ENCODE results near the gene FKBP7. TPM values are rescaled to one million over a fixed set of nuclear protein-coding genes. Genes with fewer than 3 reads are reported as not detected.
A peak's percentile ranks its signal among the peaks of the same experiment; 100 is the strongest.

FKBP7 gene
- total and polyA plus RNA-seq, 2 experiments from 2014 or later, result 28.4 to 81.1 TPM

DNA sequence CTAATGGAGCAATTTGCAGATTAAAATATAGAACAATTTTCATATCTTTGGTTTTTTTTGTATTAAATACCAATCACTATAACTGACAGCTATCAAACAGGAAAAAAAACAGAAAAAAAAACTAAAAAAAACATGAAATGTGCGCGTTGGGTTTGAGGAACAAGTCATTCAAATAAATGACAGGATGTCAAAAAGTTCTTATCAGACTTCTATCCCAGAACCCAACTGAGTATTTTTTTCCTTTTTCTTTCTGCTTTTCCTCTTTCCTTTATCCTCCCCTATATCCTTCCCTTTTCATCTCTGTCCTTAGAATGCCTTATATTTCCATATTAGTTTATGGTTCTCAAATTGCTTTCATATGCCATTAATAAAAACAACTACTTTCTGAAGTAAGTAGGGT, 41.7 kb downstream of the FKBP7 start:
- Histone ChIP-seq H3K9ac (no peak overlapping the region), H4K20me1 (ENCODE audit: insufficient read depth) (no peaks in the 10 kb centered on the region), H3F3A (ENCODE audit: insufficient read depth) (peaks cover 4% of the 10 kb centered on the region; the same call in 1 of the 2 replicates), H3K9me2 (ENCODE audit: insufficient read depth) (no peaks in the 10 kb centered on the region), H3K4me2 (ENCODE audit: unreplicated experiment) (no peak overlapping the region), H3K36me3 (ENCODE audit: low read depth) (peaks cover 89% of the 10 kb centered on the region), H3K4me1 (ENCODE audit: insufficient read depth) (no peaks in the 10 kb centered on the region), H3K4me3 (no peak overlapping the region), H3K9me3 (ENCODE audit: low read depth) (no peaks in the 10 kb centered on the region), H3K27me3 (replicated peaks; ENCODE audit: insufficient read depth) (no peaks in the 10 kb centered on the region), H3K27ac (no peak overlapping the region), H3K79me2 (ENCODE audit: insufficient read depth) (no peaks in the 10 kb centered on the region), H2AFZ (no peak overlapping the region)
- WGBS, 2 experiments (ENCODE audit: low coverage in 1 of 2, low lambda C conversion rate in 2 of 2, missing lambda C conversion rate in 2 of 2), result 96% methylated on average over 2 of the region's 2 CpGs
- no peak for DNase-seq
- in situ Hi-C loops (cut with MboI), result no loop called here
- TF ChIP-seq EZH2phosphoT487 (IDR thresholded peaks at IDR 0.05; ENCODE audit: insufficient read depth, low read depth) (no peak), EZH2 (IDR thresholded peaks at IDR 0.05; ENCODE audit: insufficient read depth, poor library complexity, severe bottlenecking) (no peak)

DNA sequence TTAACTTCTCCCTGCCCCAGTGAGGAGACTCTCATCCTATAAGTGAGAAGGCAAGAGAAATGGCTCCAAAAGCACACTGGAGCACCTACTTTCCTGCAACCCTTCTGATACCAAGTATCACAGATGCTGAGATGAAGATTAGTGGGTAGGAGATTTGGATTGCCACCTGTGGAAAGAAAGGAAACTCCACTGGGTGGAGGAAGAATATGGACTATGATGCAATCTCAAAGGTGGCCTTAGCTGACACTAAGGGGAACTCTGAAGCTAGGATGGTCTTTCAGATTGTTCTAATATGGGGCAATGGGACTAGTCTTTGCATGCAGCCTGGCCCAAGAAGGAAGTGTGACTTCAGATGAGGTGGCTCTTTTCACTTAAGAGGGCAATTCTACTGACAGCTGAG, 49.1 kb downstream of the FKBP7 start:
- H2AFZ ChIP-seq, result no peak overlapping the region
- no peak for TF ChIP-seq EZH2phosphoT487 (IDR thresholded peaks at IDR 0.05; ENCODE audit: insufficient read depth, low read depth)
- no peak for TF ChIP-seq EZH2 (IDR thresholded peaks at IDR 0.05; ENCODE audit: insufficient read depth, poor library complexity, severe bottlenecking)

DNA sequence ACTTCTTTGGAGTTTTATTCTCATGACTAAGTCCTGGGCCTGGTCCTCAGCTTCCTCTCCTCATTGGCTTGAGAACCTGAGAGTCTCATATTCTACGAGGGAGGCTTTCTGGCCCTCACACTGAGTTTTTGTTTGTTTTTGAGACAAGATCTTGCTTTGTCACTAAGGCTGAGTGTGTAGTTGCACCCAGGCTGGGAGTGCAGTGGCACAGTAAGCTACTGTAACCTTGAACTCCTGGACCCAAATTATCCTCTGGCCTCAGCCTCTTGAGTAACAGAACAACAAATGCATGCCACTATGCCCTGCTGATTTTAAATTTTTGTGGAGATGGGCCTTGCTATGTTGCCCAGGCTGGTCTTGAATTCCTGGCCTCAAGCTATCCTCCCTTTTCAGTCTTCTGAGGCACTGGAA, 50.0 kb downstream of the FKBP7 start:
- Histone ChIP-seq H3K9me2 (ENCODE audit: insufficient read depth) (no peaks in the 10 kb centered on the region), H3K9ac (no peak overlapping the region), H3K4me2 (ENCODE audit: unreplicated experiment) (no peak overlapping the region), H3K27ac (no peak overlapping the region), H3K4me1 (ENCODE audit: insufficient read depth) (no peaks in the 10 kb centered on the region), H3F3A (ENCODE audit: insufficient read depth) (peaks cover 8% of the 10 kb centered on the region; the same call in 1 of the 2 replicates), H3K27me3 (replicated peaks; ENCODE audit: insufficient read depth) (no peaks in the 10 kb centered on the region), H3K79me2 (ENCODE audit: insufficient read depth) (peaks cover 14% of the 10 kb centered on the region; the same call in 1 of the 2 replicates), H4K20me1 (ENCODE audit: insufficient read depth) (no peaks in the 10 kb centered on the region), H2AFZ (no peak overlapping the region), H3K4me3 (no peak overlapping the region), H3K36me3 (ENCODE audit: low read depth) (peaks cover 32% of the 10 kb centered on the region), H3K9me3 (ENCODE audit: low read depth) (no peaks in the 10 kb centered on the region)
- 100% methylated on average over 1 of the region's 1 CpG for WGBS, 2 experiments (ENCODE audit: low coverage in 1 of 2, low lambda C conversion rate in 2 of 2, missing lambda C conversion rate in 2 of 2)
- DNase-seq, result no peak
- no peak for TF ChIP-seq EZH2phosphoT487 (IDR thresholded peaks at IDR 0.05; ENCODE audit: insufficient read depth, low read depth)
- no peak for TF ChIP-seq EZH2 (IDR thresholded peaks at IDR 0.05; ENCODE audit: insufficient read depth, poor library complexity, severe bottlenecking)
- in situ Hi-C loops (cut with MboI), result no loop called here

More for the DNA sequence above, 49.1 kb downstream of the FKBP7 start:
- Histone ChIP-seq H3K9me3 (ENCODE audit: low read depth) (no peaks in the 10 kb centered on the region), H3K9ac (no peak overlapping the region), H3K27ac (no peak overlapping the region), H3K36me3 (ENCODE audit: low read depth) (peaks cover 41% of the 10 kb centered on the region), H3K4me2 (ENCODE audit: unreplicated experiment) (no peak overlapping the region), H3K9me2 (ENCODE audit: insufficient read depth) (no peaks in the 10 kb centered on the region), H3K4me1 (ENCODE audit: insufficient read depth) (no peaks in the 10 kb centered on the region), H3F3A (ENCODE audit: insufficient read depth) (peaks cover 8% of the 10 kb centered on the region; the same call in 1 of the 2 replicates), H4K20me1 (ENCODE audit: insufficient read depth) (no peaks in the 10 kb centered on the region), H3K79me2 (ENCODE audit: insufficient read depth) (peaks cover 9% of the 10 kb centered on the region; the same call in 1 of the 2 replicates), H3K4me3 (no peak overlapping the region), H3K27me3 (replicated peaks; ENCODE audit: insufficient read depth) (no peaks in the 10 kb centered on the region)
- in situ Hi-C loops (cut with MboI), result no loop called here
- DNase-seq, result no peak

DNA sequence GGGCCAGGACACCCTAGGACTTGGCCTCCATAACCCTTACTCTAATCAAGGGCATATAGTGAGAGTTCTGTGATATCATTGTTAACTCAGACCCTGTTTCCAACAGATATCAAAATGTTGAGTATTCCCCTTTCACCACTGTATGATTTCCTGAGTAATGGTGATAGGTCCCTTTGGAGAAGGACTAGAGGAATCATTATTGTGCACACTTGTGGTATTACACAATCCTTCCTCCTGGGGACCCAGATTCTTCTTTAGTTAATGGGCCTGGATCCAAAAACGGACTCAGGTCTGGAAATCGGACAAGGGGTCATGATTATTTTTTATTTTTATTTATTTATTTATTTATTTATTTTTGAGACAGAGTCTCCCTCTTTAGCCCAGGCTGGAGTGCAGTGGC, 50.9 kb downstream of the FKBP7 start:
- DNase-seq, result no peak
- Histone ChIP-seq H3K9me3 (ENCODE audit: low read depth) (no peaks in the 10 kb centered on the region), H3K27ac (no peak overlapping the region), H2AFZ (no peak overlapping the region), H3K9me2 (ENCODE audit: insufficient read depth) (no peaks in the 10 kb centered on the region), H4K20me1 (ENCODE audit: insufficient read depth) (no peaks in the 10 kb centered on the region), H3K4me3 (no peak overlapping the region), H3K4me1 (ENCODE audit: insufficient read depth) (no peaks in the 10 kb centered on the region), H3K36me3 (ENCODE audit: low read depth) (peaks cover 25% of the 10 kb centered on the region; the same call in 1 of the 2 replicates), H3K27me3 (replicated peaks; ENCODE audit: insufficient read depth) (no peaks in the 10 kb centered on the region), H3K79me2 (ENCODE audit: insufficient read depth) (peaks cover 14% of the 10 kb centered on the region; the same call in 1 of the 2 replicates), H3K4me2 (ENCODE audit: unreplicated experiment) (no peak overlapping the region), H3F3A (ENCODE audit: insufficient read depth) (peaks cover 8% of the 10 kb centered on the region; the same call in 1 of the 2 replicates), H3K9ac (no peak overlapping the region)
- in situ Hi-C loops (cut with MboI), result no loop called here
- TF ChIP-seq EZH2phosphoT487 (IDR thresholded peaks at IDR 0.05; ENCODE audit: insufficient read depth, low read depth), result no peak
- no peak for TF ChIP-seq EZH2 (IDR thresholded peaks at IDR 0.05; ENCODE audit: insufficient read depth, poor library complexity, severe bottlenecking)
- 95 to 97% methylated on average over 2 of the region's 2 CpGs for WGBS, 2 experiments (ENCODE audit: low coverage in 1 of 2, low lambda C conversion rate in 2 of 2, missing lambda C conversion rate in 2 of 2)

DNA sequence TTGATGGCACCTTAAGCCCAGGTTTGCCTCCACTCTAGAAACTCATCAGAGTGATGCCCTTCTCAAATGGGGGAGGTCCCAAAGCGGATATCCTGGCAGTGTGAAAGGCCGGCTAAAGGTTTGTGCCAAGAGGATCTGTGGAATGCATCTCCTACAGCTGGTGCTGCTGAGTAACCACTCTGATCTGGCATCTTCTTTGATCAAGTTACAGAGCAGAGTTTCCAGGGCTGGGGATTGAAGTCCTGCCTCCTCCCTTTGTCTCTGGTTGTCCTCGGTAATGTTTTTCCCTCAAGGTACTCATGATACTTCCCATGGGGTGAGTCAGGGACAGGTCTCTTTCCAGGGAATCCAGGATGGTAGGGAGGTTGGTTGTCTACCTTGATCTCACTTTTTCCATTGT, 52.0 kb downstream of the FKBP7 start:
- no peaks in the 10 kb centered on the region for H3K9me3 ChIP-seq (ENCODE audit: low read depth)
- in situ Hi-C loops (cut with MboI), result no loop called here

More for the DNA sequence above, 52.0 kb downstream of the FKBP7 start:
- no peak for TF ChIP-seq EZH2phosphoT487 (IDR thresholded peaks at IDR 0.05; ENCODE audit: insufficient read depth, low read depth)
- TF ChIP-seq EZH2 (IDR thresholded peaks at IDR 0.05; ENCODE audit: insufficient read depth, poor library complexity, severe bottlenecking), result no peak
- H3K4me1 ChIP-seq (ENCODE audit: insufficient read depth), result no peaks in the 10 kb centered on the region
- H3K79me2 ChIP-seq (ENCODE audit: insufficient read depth), result peaks cover 14% of the 10 kb centered on the region; the same call in 1 of the 2 replicates
- H3K4me3 ChIP-seq, result no peak overlapping the region
- DNase-seq, result peak; percentile 13
- no peak overlapping the region for H2AFZ ChIP-seq
- H3K9me2 ChIP-seq (ENCODE audit: insufficient read depth), result no peaks in the 10 kb centered on the region
- H3K27ac ChIP-seq, result no peak overlapping the region
- H3F3A ChIP-seq (ENCODE audit: insufficient read depth), result peaks cover 8% of the 10 kb centered on the region; the same call in 1 of the 2 replicates
- no peak overlapping the region for H3K9ac ChIP-seq
- no peaks in the 10 kb centered on the region for H3K27me3 ChIP-seq (replicated peaks; ENCODE audit: insufficient read depth)
- H3K36me3 ChIP-seq (ENCODE audit: low read depth), result peaks cover 15% of the 10 kb centered on the region; the same call in 1 of the 2 replicates
- no peak overlapping the region for H3K4me2 ChIP-seq (ENCODE audit: unreplicated experiment)
- 73 to 80% methylated on average over 3 of the region's 3 CpGs for WGBS, 2 experiments (ENCODE audit: low coverage in 1 of 2, low lambda C conversion rate in 2 of 2, missing lambda C conversion rate in 2 of 2)
- no peaks in the 10 kb centered on the region for H4K20me1 ChIP-seq (ENCODE audit: insufficient read depth)

Measured in GM23248 (cell line).